ENCODE data around the gene HNRNPC. TPM values are rescaled to one million over a fixed set of nuclear protein-coding genes. Genes with fewer than 3 reads are reported as not detected.
A peak's percentile ranks its signal among the peaks of the same experiment; 100 is the strongest.
"Not testable (repeated sequence)": the region's sequence is repeated elsewhere in the genome, so short reads cannot be mapped to it uniquely, and the experiment has no call there.

The HNRNPC gene
- total RNA-seq, 4 donors from 2014 or later, result 356 to 544 (median 505) TPM

DNA sequence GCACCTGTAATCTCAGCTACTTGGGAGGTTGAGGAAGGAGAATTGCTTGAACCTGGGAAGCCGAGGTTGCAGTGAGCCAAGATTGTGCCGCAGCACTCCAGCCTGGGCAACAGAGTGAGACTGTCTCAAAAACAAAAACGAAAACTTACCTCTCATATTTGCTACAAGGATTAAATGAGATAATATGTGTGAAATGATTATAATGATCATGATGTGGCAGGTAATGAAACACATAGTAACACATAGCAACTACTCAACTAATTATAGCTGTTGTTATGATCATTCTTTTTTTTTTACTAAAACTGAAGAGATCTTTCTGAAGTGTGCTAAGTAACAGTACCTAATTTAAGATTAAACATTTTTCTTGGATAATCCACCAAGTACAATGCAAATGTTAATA, 40.7 kb upstream of the HNRNPC start:
- Histone ChIP-seq H3K9me3 (no peaks in the 10 kb centered on the region), H3K27ac (no peak overlapping the region), H3K4me3 (no peak overlapping the region), H3K36me3 (no peaks in the 10 kb centered on the region), H3K27me3 (peaks cover 8% of the 10 kb centered on the region), H3K4me1 (peaks cover 0 to 11% (median 0%) of the 10 kb centered on the region in 3 donors)
- 94% methylated on average over 3 of the region's 3 CpGs; no CpG with 5 or more reads in 1 of the 2 donors for WGBS, 2 donors (ENCODE audit: low coverage in 1 of 2)
- no peak for TF ChIP-seq EP300 (IDR thresholded peaks at IDR 0.05)
- TF ChIP-seq, protein P1, sequence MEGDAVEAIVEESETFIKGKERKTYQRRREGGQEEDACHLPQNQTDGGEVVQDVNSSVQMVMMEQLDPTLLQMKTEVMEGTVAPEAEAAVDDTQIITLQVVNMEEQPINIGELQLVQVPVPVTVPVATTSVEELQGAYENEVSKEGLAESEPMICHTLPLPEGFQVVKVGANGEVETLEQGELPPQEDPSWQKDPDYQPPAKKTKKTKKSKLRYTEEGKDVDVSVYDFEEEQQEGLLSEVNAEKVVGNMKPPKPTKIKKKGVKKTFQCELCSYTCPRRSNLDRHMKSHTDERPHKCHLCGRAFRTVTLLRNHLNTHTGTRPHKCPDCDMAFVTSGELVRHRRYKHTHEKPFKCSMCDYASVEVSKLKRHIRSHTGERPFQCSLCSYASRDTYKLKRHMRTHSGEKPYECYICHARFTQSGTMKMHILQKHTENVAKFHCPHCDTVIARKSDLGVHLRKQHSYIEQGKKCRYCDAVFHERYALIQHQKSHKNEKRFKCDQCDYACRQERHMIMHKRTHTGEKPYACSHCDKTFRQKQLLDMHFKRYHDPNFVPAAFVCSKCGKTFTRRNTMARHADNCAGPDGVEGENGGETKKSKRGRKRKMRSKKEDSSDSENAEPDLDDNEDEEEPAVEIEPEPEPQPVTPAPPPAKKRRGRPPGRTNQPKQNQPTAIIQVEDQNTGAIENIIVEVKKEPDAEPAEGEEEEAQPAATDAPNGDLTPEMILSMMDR (IDR thresholded peaks at IDR 0.05), result no peak
- no peak for TF ChIP-seq POLR2A (IDR thresholded peaks at IDR 0.05)
- TF ChIP-seq POLR2AphosphoS5 (IDR thresholded peaks at IDR 0.05), result no peak
- ATAC-seq, result no peak

DNA sequence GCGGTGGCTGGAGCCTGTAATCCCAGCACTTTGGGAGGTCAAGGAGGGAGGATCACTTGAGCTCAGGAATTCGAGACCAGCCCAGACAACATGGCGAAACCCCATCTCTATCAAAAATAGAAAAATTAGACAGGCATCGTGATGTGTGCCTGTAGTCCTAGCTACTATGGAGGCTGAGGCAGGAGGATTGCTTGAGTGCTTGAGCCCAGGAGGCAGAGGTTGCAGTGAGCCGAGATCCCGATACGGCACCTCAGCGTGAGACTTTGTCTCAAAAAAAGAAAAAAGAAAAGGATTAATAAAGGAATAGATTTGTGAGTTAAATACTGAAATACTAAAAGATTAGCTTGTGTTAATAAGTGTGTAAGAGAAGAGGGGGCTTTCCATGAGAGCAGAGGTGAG, 40.0 kb upstream of the HNRNPC start:
- Histone ChIP-seq H3K4me3 (peak overlapping the region; percentile 4 to 40), H3K27ac (no peak overlapping the region), H3K36me3 (no peaks in the 10 kb centered on the region), H3K4me1 (peaks cover 0 to 11% (median 0%) of the 10 kb centered on the region in 3 donors), H3K9me3 (no peaks in the 10 kb centered on the region), H3K27me3 (peaks cover 12% of the 10 kb centered on the region)
- WGBS, 2 donors (ENCODE audit: low coverage in 1 of 2), result 71 to 74% methylated on average over 7 to 8 of the region's 8 CpGs
- TF ChIP-seq POLR2AphosphoS5 (IDR thresholded peaks at IDR 0.05) (no peak), EP300 (IDR thresholded peaks at IDR 0.05) (no peak), POLR2A (IDR thresholded peaks at IDR 0.05) (no peak)
- TF ChIP-seq, protein P1 (IDR thresholded peaks at IDR 0.05), result no peak
- ATAC-seq, result no peak

DNA sequence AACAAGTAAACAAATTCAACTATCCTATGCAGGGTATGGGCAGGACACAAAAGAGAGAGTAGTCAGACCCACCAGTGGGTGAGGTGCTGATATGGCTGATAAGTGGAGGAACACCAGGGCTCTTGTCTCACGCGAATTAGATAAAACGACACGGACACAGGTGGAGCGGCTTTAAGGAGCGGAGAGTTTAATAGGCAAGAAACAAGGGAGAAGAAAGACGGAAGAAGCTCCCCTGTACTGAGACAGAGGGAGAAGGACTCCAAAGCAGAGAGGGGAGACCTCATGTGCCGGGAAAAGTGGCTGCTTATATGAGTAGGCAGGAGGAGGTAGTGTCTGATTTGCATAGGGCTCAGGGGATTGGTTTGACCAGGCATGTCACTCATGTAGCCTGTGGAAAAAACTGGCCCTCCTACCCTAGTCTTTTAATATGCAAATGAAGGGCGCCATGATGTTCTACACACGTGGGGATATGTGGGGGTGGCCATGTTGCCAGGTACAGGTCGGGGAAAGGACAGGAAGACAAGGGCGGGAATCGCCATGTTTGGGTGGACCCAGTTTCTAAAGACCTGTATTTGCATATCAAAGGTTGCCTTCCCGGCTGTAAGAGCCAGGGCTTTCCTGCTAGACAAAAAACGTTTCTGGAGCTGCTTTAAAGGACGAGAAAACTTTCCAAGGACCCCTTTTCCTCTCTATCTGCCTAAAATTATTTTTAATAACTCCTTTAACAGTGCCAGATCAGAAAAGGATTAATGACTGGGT, 39.4 kb upstream of the HNRNPC start:
- peak; percentile 85 for ATAC-seq
- no peaks in the 10 kb centered on the region for H3K9me3 ChIP-seq
- H3K4me3 ChIP-seq, result peak overlapping the region; percentile 4 to 40
- peaks cover 0 to 11% (median 0%) of the 10 kb centered on the region in 3 donors for H3K4me1 ChIP-seq
- peak overlapping the region in 1 of 4 donors; percentile 51 for H3K27ac ChIP-seq
- TF ChIP-seq POLR2AphosphoS5 (IDR thresholded peaks at IDR 0.05), result no peak
- TF ChIP-seq, protein P1 (IDR thresholded peaks at IDR 0.05), result no peak
- no peak for TF ChIP-seq EP300 (IDR thresholded peaks at IDR 0.05)
- TF ChIP-seq POLR2A (IDR thresholded peaks at IDR 0.05), result no peak
- 5% methylated on average over 12 to 16 of the region's 16 CpGs for WGBS, 2 donors (ENCODE audit: low coverage in 1 of 2)
- H3K27me3 ChIP-seq, result peaks cover 18% of the 10 kb centered on the region
- no peaks in the 10 kb centered on the region for H3K36me3 ChIP-seq

DNA sequence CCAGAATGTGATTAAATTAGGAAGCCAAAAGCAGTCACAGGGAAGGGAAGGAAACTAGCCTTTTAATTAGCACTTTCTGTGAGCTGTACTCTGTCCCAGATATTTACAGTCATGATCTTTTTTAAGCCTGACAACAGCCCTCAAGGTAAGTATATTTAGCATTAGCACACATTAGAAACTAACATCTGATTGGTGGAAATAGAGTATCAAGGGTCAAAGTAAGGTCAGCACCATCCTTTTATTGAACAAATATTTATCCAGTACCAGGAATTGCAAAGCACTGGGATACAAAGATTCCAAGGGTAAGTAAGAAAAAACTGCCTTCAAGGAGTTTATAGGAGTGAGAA, 38.9 kb upstream of the HNRNPC start:
- no peak for ATAC-seq
- Histone ChIP-seq H3K4me1 (peaks cover 0 to 11% (median 0%) of the 10 kb centered on the region in 3 donors), H3K9me3 (no peaks in the 10 kb centered on the region), H3K27ac (peak overlapping the region in 1 of 4 donors; percentile 51), H3K4me3 (peak overlapping the region; percentile 4 to 40), H3K36me3 (no peaks in the 10 kb centered on the region), H3K27me3 (peaks cover 24% of the 10 kb centered on the region)
- TF ChIP-seq, protein P1 (IDR thresholded peaks at IDR 0.05), result no peak
- TF ChIP-seq POLR2AphosphoS5 (IDR thresholded peaks at IDR 0.05), result no peak
- no peak for TF ChIP-seq EP300 (IDR thresholded peaks at IDR 0.05)
- TF ChIP-seq POLR2A (IDR thresholded peaks at IDR 0.05), result no peak

DNA sequence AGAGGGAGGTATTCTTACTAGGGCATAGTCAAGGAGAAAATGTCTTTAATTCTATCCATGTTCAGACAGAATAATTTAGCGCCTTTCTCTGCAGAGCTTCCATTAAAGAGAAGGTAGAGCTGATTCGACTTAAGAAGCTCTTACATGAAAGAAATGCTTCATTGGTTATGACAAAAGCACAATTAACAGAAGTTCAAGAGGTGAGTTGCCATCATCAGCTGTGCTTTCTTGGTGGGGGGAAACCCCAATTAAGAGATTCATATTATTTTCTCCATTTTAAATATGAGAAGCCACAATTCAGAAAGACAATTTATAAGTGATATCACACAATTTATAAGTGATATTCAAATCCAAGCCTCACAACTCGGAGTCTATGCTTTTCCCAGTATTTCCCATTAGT, 38.4 kb upstream of the HNRNPC start:
- H3K27ac ChIP-seq, result no peak overlapping the region
- peaks cover 0 to 11% (median 0%) of the 10 kb centered on the region in 3 donors for H3K4me1 ChIP-seq
- ATAC-seq, result no peak
- no peaks in the 10 kb centered on the region for H3K9me3 ChIP-seq
- TF ChIP-seq POLR2AphosphoS5 (IDR thresholded peaks at IDR 0.05) (no peak), POLR2A (IDR thresholded peaks at IDR 0.05) (no peak), EP300 (IDR thresholded peaks at IDR 0.05) (no peak)
- TF ChIP-seq, protein P1 (IDR thresholded peaks at IDR 0.05), result no peak
- no peaks in the 10 kb centered on the region for H3K36me3 ChIP-seq
- H3K27me3 ChIP-seq, result peaks cover 24% of the 10 kb centered on the region
- H3K4me3 ChIP-seq, result no peak overlapping the region
- WGBS, 2 donors (ENCODE audit: low coverage in 1 of 2), result 70 to 83% methylated on average over 2 to 3 of the region's 3 CpGs

DNA sequence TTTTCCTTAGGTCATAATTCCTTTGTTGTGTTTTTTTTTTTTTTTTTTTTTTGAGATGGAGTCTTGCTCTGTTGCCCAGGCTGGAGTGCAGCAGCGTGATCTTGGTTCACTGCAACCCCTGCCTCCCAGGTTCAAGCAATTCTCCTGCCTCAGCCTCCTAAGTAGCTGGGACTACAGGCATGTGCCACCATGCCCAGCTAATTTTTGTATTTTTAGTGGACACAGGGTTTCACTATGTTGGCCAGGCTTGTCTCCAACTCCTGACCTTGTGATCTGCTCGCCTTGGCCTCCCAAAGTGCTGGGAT, 33.5 kb upstream of the HNRNPC start:
- not testable (repeated sequence) for H3K4me3 ChIP-seq, H3K27ac ChIP-seq, ATAC-seq, H3K36me3 ChIP-seq, H3K9me3 ChIP-seq, H3K4me1 ChIP-seq
- WGBS, 2 donors (ENCODE audit: low coverage in 1 of 2), result 85% methylated on average over 2 of the region's 2 CpGs; no CpG with 5 or more reads in 1 of the 2 donors
- peaks cover 42% of the 10 kb centered on the region for H3K27me3 ChIP-seq

All from gastroesophageal sphincter (tissue), 4 donors.